PFSK-1 (cell line): ENCODE data around the gene FAM171A1.

ENCODE experiments used
- REST ChIP-seq, 2 experiments: IDR thresholded peaks; 2 replicates each; pipeline versions ENCODE4 v1.6.1 to v1.8.0; 2011 to 2012; ENCODE audit warnings: low read depth in 2 of 2, low read length in 2 of 2, control low read depth in 1 of 2, inconsistent platforms in 1 of 2, mild to moderate bottlenecking in 1 of 2, moderate library complexity in 1 of 2; ENCODE audit not compliant: insufficient read depth in 1 of 2
- TAF1 ChIP-seq: IDR thresholded peaks from 2 replicates; pipeline ENCODE4 v1.6.1; 2012; ENCODE audit warnings: low read length, control low read depth, borderline replicate concordance; ENCODE audit not compliant: insufficient read depth

- no peak for TF ChIP-seq TAF1
- no peak for TF ChIP-seq REST (IDR thresholded peaks at IDR 0.05; ENCODE audit: insufficient read depth in 1 of 2, low read depth in 2 of 2, low read length in 2 of 2)
Measured at GRCh38 chr10:15163253-15163828, 207.7 kb downstream of the FAM171A1 start.
